Caki2 (cell line): ENCODE data around the gene ARHGAP33. TPM values are rescaled to one million over a fixed set of nuclear protein-coding genes. Genes with fewer than 3 reads are reported as not detected.
"Not testable (repeated sequence)": the region's sequence is repeated elsewhere in the genome, so short reads cannot be mapped to it uniquely, and the experiment has no call there.

Experiments used
- DNase-seq: peaks from one replicate; pipeline ENCODE4 v3.0.0-alpha.2; 2015; ENCODE audit warnings: low read depth
- in situ Hi-C: cut with HindIII; loops from 2 replicates; pipeline ENCODE4 v1.10.0; 2016; ENCODE audit warnings: low sequenced_read_pairs, low pct_unique_long_range_greater_than_20kb, mixed read lengths
- total RNA-seq: library from RNA; depleted of rRNA; stranded (reverse); fragments of >200 nt; shearing (Covaris generic); gene quantifications from 2 replicates; pipeline ENCODE4 v1.2.3, GENCODE V29; 2014; ENCODE audit warnings: low replicate concordance

Gene ARHGAP33
- total RNA-seq, 1 experiment from 2014 or later, result 3.5 TPM

GRCh38 chr19:35785339-35785627, 9.9 kb downstream of the ARHGAP33 start:
- no peak for DNase-seq
- in situ Hi-C loops, result no loop called here

GRCh38 chr19:35786299-35787160, 11.2 kb downstream of the ARHGAP33 start:
- no peak for DNase-seq
- in situ Hi-C loops, result no loop called here

GRCh38 chr19:35787227-35787799, 11.9 kb downstream of the ARHGAP33 start:
- in situ Hi-C loops, result no loop called here
- no peak for DNase-seq

GRCh38 chr19:35788205-35788960, 13.0 kb downstream of the ARHGAP33 start:
- in situ Hi-C loops, result no loop called here

GRCh38 chr19:35789195-35789977, 14.0 kb downstream of the ARHGAP33 start:
- in situ Hi-C loops, result no loop called here
- no peak for DNase-seq

More at GRCh38 chr19:35788205-35788960, 13.0 kb downstream of the ARHGAP33 start:
- DNase-seq, result no peak

GRCh38 chr19:35789978-35790944, 14.9 kb downstream of the ARHGAP33 start:
- DNase-seq, result no peak
- in situ Hi-C loops, result no loop called here

GRCh38 chr19:35790981-35791813, 15.8 kb downstream of the ARHGAP33 start:
- DNase-seq, result no peak
- in situ Hi-C loops, result no loop called here

- no peak for DNase-seq
- in situ Hi-C loops, result no loop called here
These were observed 16.5 kb downstream of the ARHGAP33 start for GRCh38 chr19:35791814-35792279.

GRCh38 chr19:35792312-35792711, 16.9 kb downstream of the ARHGAP33 start:
- in situ Hi-C loops, result no loop called here
- no peak for DNase-seq

GRCh38 chr19:35792888-35793287, 17.5 kb downstream of the ARHGAP33 start:
- in situ Hi-C loops, result no loop called here

GRCh38 chr19:35793381-35794165, 18.2 kb downstream of the ARHGAP33 start:
- no peak for DNase-seq
- in situ Hi-C loops, result no loop called here

More at GRCh38 chr19:35792888-35793287, 17.5 kb downstream of the ARHGAP33 start:
- no peak for DNase-seq

- DNase-seq, in situ Hi-C loops: not testable (repeated sequence)
These were observed 20.2 kb downstream of the ARHGAP33 start for GRCh38 chr19:35795564-35795963.

- in situ Hi-C loops, result no loop called here
- no peak for DNase-seq
These were observed 21.5 kb downstream of the ARHGAP33 start for GRCh38 chr19:35796645-35797542.

GRCh38 chr19:35797663-35798062, 22.3 kb downstream of the ARHGAP33 start:
- no peak for DNase-seq
- in situ Hi-C loops, result no loop called here

- in situ Hi-C loops, result no loop called here
- DNase-seq, result no peak
These were observed 26.5 kb downstream of the ARHGAP33 start for GRCh38 chr19:35801828-35802227.
